HepG2 (cell line): ENCODE measurements around the gene SPAG5. TPM values are rescaled to one million over a fixed set of nuclear protein-coding genes. Genes with fewer than 3 reads are reported as not detected.

Experiments
- ATAC-seq: fragments of 200-7000 bp; cut with Tn5 transposase; 3 replicates; pipeline ENCODE4 v1.9.1; 2020; ENCODE audit warnings: mild to moderate bottlenecking, moderate library complexity
- BruUV-seq: library from RNA; stranded (reverse); fragments of 400-500 nt; replicated peaks from 2 replicates; lab custom pipeline; 2021; lab: Mats Ljungman, UMichigan
- CTCF ChIA-PET: fragments of 300-600 bp; formaldehyde crosslinking; extraction: SDS; loops from one replicate; lab custom pipeline; 2021; ENCODE audit warnings: low total read pairs, inconsistent platforms, low intra/inter-chr PET ratio; lab: Yijun Ruan, JAX
- POLR2A ChIA-PET: fragments of 350-600 bp; sonication (Branson Sonifier 250); formaldehyde crosslinking; loops from one replicate; lab custom pipeline; 2020; ENCODE audit warnings: antibody characterized with exemption, inconsistent platforms; lab: Yijun Ruan, JAX
- DNase-seq: peaks from one replicate; pipeline ENCODE4 v3.0.0-alpha.2; 2015; ENCODE audit warnings: low spot score
- FAIRE-seq: peaks from 3 replicates; lab custom pipeline; 2011; peaks lifted over from hg19 to GRCh38; lab: Jason Lieb, UNC
- H2AFZ ChIP-seq: one replicate; pipeline ENCODE4 v1.6.1; 2011; ENCODE audit warnings: low read length, inconsistent platforms
- H3K27ac ChIP-seq: fragments of 300-600 bp; 3 replicates; pipeline ENCODE4 v1.8.0; 2011; ENCODE audit warnings: mixed run types, mild to moderate bottlenecking, mixed read lengths, low read length, inconsistent platforms; ENCODE audit not compliant: insufficient read depth; ENCODE audit errors: extremely low read length
- H3K27me3 ChIP-seq, 2 experiments: fragments of 200-600 bp in 1 of 2; 2 replicates in 1 of 2; 3 replicates in 1 of 2; pipeline versions ENCODE4 v1.6.0 to v1.8.0; 2011; ENCODE audit warnings: low read length in 2 of 2, mild to moderate bottlenecking in 2 of 2, moderate library complexity in 2 of 2, inconsistent platforms in 1 of 2; ENCODE audit not compliant: insufficient read depth in 2 of 2, control insufficient read depth in 1 of 2
- H3K36me3 ChIP-seq, 2 experiments: fragments of 200-600 bp in 1 of 2; replicated peaks in 1 of 2; 2 replicates in 1 of 2; 3 replicates in 1 of 2; pipeline versions ENCODE4 v1.5.1 to v1.8.0; 2011; ENCODE audit warnings: low read length in 2 of 2, inconsistent platforms in 1 of 2; ENCODE audit not compliant: insufficient read depth in 2 of 2, control insufficient read depth in 1 of 2
- H3K4me1 ChIP-seq: 2 replicates; pipeline ENCODE4 v1.5.1; 2012; ENCODE audit warnings: low read length, inconsistent platforms; ENCODE audit not compliant: insufficient read depth
- H3K4me2 ChIP-seq: 2 replicates; pipeline ENCODE4 v1.6.0; 2011; ENCODE audit warnings: low read depth, low read length, inconsistent platforms
- H3K4me3 ChIP-seq, 3 experiments: fragments of 200-600 bp in 1 of 3; sonication (generic), shearing (Covaris generic) in 1 of 3; replicated peaks in 1 of 3; 2 replicates each; pipeline ENCODE4 v1.5.1; 2011 to 2016; ENCODE audit warnings: low read length in 3 of 3, inconsistent platforms in 2 of 3, low read depth in 2 of 3, mild to moderate bottlenecking in 2 of 3, control low read depth in 1 of 3, mixed read lengths in 1 of 3; ENCODE audit not compliant: insufficient read depth in 1 of 3
- H3K79me2 ChIP-seq: one replicate; pipeline ENCODE4 v1.6.1; 2011; ENCODE audit warnings: low read length, inconsistent platforms; ENCODE audit not compliant: insufficient read depth
- H3K9ac ChIP-seq: 2 replicates; pipeline ENCODE4 v1.6.0; 2011; ENCODE audit warnings: mild to moderate bottlenecking, low read depth, low read length, inconsistent platforms; ENCODE audit not compliant: insufficient read depth
- H3K9me3 ChIP-seq: 2 replicates; pipeline ENCODE4 v1.5.1; 2012; ENCODE audit warnings: mild to moderate bottlenecking, low read length
- H4K20me1 ChIP-seq: 2 replicates; pipeline ENCODE4 v1.6.0; 2011; ENCODE audit warnings: inconsistent platforms, mild to moderate bottlenecking, low read length, moderate library complexity; ENCODE audit not compliant: insufficient read depth
- GTF3A ChIP-seq: sonication (generic); formaldehyde crosslinking; conservative IDR thresholded peaks from 2 replicates; pipeline ENCODE4 v1.4.0; 2020; ENCODE audit warnings: mild to moderate bottlenecking, missing genetic modification reagents
- HINFP ChIP-seq: sonication (generic); formaldehyde crosslinking; IDR thresholded peaks from 2 replicates; pipeline ENCODE4 v1.4.0; 2020; ENCODE audit warnings: low read depth, mild to moderate bottlenecking, missing genetic modification reagents
- KLF6 ChIP-seq: IDR thresholded peaks from 2 replicates; pipeline ENCODE4 v1.8.0; 2016; ENCODE audit warnings: missing biosample characterization, missing genetic modification reagents
- LRRFIP1 ChIP-seq: sonication (generic); formaldehyde crosslinking; conservative IDR thresholded peaks from 2 replicates; pipeline ENCODE4 v1.4.0; 2020; ENCODE audit warnings: missing genetic modification reagents
- MAF1 ChIP-seq: sonication (generic); formaldehyde crosslinking; IDR thresholded peaks from 2 replicates; pipeline ENCODE4 v1.5.0; 2020; ENCODE audit warnings: missing genetic modification reagents, borderline replicate concordance
- MLXIP ChIP-seq: sonication (generic); formaldehyde crosslinking; IDR thresholded peaks from 2 replicates; pipeline ENCODE4 v1.9.0; 2021; ENCODE audit warnings: missing genetic modification reagents, borderline replicate concordance
- NFYB ChIP-seq: sonication (generic); formaldehyde crosslinking; IDR thresholded peaks from 2 replicates; pipeline ENCODE4 v1.4.0; 2020; ENCODE audit warnings: missing genetic modification reagents
- NFYC ChIP-seq: IDR thresholded peaks from 2 replicates; pipeline ENCODE4 v1.6.1; 2016; ENCODE audit warnings: missing genetic modification reagents, missing compliant biosample characterization
- TGIF2 ChIP-seq: IDR thresholded peaks from 2 replicates; pipeline ENCODE4 v1.6.1; 2016; ENCODE audit warnings: control low read depth, missing compliant biosample characterization
- XBP1 ChIP-seq: sonication (generic); formaldehyde crosslinking; IDR thresholded peaks from 2 replicates; pipeline ENCODE4 v1.5.0; 2020; ENCODE audit warnings: missing genetic modification reagents
- ZBTB20 ChIP-seq: sonication (generic); formaldehyde crosslinking; IDR thresholded peaks from 2 replicates; pipeline ENCODE4 v1.8.1; 2023; ENCODE audit warnings: missing genetic modification reagents, low read depth, mild to moderate bottlenecking, borderline replicate concordance
- ZNF275 ChIP-seq: sonication (generic); formaldehyde crosslinking; IDR thresholded peaks from 2 replicates; pipeline ENCODE4 v1.8.0; 2022; ENCODE audit warnings: missing genetic modification reagents, mild to moderate bottlenecking, inconsistent platforms, borderline replicate concordance
- ZNF75D ChIP-seq: sonication (generic); formaldehyde crosslinking; IDR thresholded peaks from 2 replicates; pipeline ENCODE4 v1.8.1; 2023; ENCODE audit warnings: missing genetic modification reagents, mild to moderate bottlenecking, borderline replicate concordance
- WGBS: methylation state at CpG from one replicate; pipeline ENCODE4 v1.1.6; 2017; ENCODE audit warnings: low lambda C conversion rate; 5-methylcytosine and 5-hydroxymethylcytosine counted together
- in situ Hi-C: cut with HindIII; loops from 2 replicates; pipeline ENCODE4 v1.10.0; 2017; ENCODE audit warnings: low pct_unique_long_range_greater_than_20kb; ENCODE audit not compliant: extremely low pct_ligation_motif_present
- intact Hi-C: fragments of 100-400 bp; cut with micrococcal nuclease; formaldehyde crosslinking; loops from one replicate; pipeline ENCODE4 v1.10.0; 2022; ENCODE audit not compliant: unreplicated experiment
- polyA plus RNA-seq, 8 experiments: library from polyadenylated mRNA; depleted of rRNA in 3 of 8; stranded (reverse) in 7 of 8; unstranded in 1 of 8; fragments of >200 nt; fragmentation: Illumina TruSeq in 4 of 8; extraction: Trizol in 4 of 8; gene quantifications; 2 replicates each; pipeline versions ENCODE4 v1.2.1 to v1.2.3, GENCODE V29; 2011 to 2016; ENCODE audit warnings: low read depth in 4 of 8, missing spikeins in 1 of 8, mixed read lengths in 1 of 8; ENCODE audit not compliant: insufficient read depth in 1 of 8
- total RNA-seq, 5 experiments: library from RNA; depleted of rRNA; stranded (reverse); fragments of >200 nt; fragmentation: Illumina TruSeq; extraction: Trizol; gene quantifications; 2 replicates each; pipeline ENCODE4 v1.2.3, GENCODE V29; 2016; ENCODE audit warnings: low read depth in 1 of 5

Gene SPAG5
- total and polyA plus RNA-seq, 2 of the 13 experiments (the other 11 are each of a cell fraction or from before 2014, with no cell fraction given), result 41.4 to 98.0 TPM

- intact Hi-C loops (loop anchor here (1.0 kb wide), 1 partner anchor 22 kb away; the partner anchor contains the start of gene SPAG5), in situ Hi-C loops (no loop called here)
- DNase-seq (peak; percentile 86), FAIRE-seq (peak; percentile 90), ATAC-seq (peak; percentile 85)
- no peaks in the 10 kb centered on the region for H4K20me1 ChIP-seq
- POLR2A ChIA-PET, result interaction anchor here (0.6 to 1.4 kb wide), 6 partner anchors 20 to 241 kb away, joined by 3 to 8 read pairs (median 4); partner anchors contain the start of genes BLTP2, SPAG5, TNFAIP1 and UNC119
- peaks cover 48% of the 10 kb centered on the region for H3K4me1 ChIP-seq
- CTCF ChIA-PET, result no interaction called here
- peak within 1 kb of the TSS; percentile 52 for H3K27ac ChIP-seq
- peaks cover 18 to 40% of the 10 kb centered on the region in 2 experiments for H3K36me3 ChIP-seq
- 76% methylated on average over 2 of the region's 26 CpGs for WGBS
- H2AFZ ChIP-seq, result no peak within 1 kb of the TSS
- BruUV-seq, result no TSS peak
- peaks cover 4% of the 10 kb centered on the region for H3K79me2 ChIP-seq
- no peaks in the 10 kb centered on the region for H3K9me3 ChIP-seq
- peak within 1 kb of the TSS; percentile 49; the same call in 1 of the 2 replicates for H3K9ac ChIP-seq
- no peaks in the 10 kb centered on the region for H3K27me3 ChIP-seq
- peak within 1 kb of the TSS in 2 of 3 experiments; percentile 29 to 63; a peak in 4 of 6 replicates for H3K4me3 ChIP-seq
- H3K4me2 ChIP-seq, result peak within 1 kb of the TSS; percentile 59
- TF ChIP-seq TGIF2 (CRISPR knock-in tag) (0 out of 2 replicates have a peak, but pooled peaks have one; percentile 53), LRRFIP1 (CRISPR knock-in tag) (0 out of 2 replicates have a peak, but pooled peaks have one; percentile 28), ZNF75D (CRISPR knock-in tag) (no peak), NFYC (CRISPR knock-in tag) (peak; percentile 65), ZNF275 (CRISPR knock-in tag) (peak; percentile 63; the same call in 1 of the 2 replicates), GTF3A (CRISPR knock-in tag) (no peak), KLF6 (CRISPR knock-in tag) (peak; percentile 73; the same call in 1 of the 2 replicates), MAF1 (CRISPR knock-in tag) (0 out of 2 replicates have a peak, but pooled peaks have one; percentile 35), MLXIP (CRISPR knock-in tag) (peak; percentile 50; the same call in 1 of the 2 replicates), NFYB (peak; percentile 65), ZBTB20 (CRISPR knock-in tag) (peak; percentile 87; the same call in 1 of the 2 replicates), HINFP (CRISPR knock-in tag) (peak; percentile 58; the same call in 1 of the 2 replicates), XBP1 (CRISPR knock-in tag) (0 out of 2 replicates have a peak, but pooled peaks have one; percentile 41)
Measured at GRCh38 chr17:28576758-28577465, 21.9 kb downstream of the SPAG5 start, which contains the start of gene ALDOC. TSS of gene ALDOC (minus strand) at chr17:28576895. CDS start at chr17:28575532, 1,363 bp downstream.
